ENCODE results near the gene PPFIA3. TPM values are rescaled to one million over a fixed set of nuclear protein-coding genes. Genes with fewer than 3 reads are reported as not detected.

Gene PPFIA3
- total and polyA plus RNA-seq, 2 experiments from 2014 or later, result 30.4 to 32.5 TPM

- TF ChIP-seq CTCF (IDR thresholded peaks at IDR 0.05; ENCODE audit: low read depth, low read length), result no peak
- no peaks in the 10 kb centered on the region for H3K36me3 ChIP-seq
- H3K27ac ChIP-seq, result no peak overlapping the region
Observed at GRCh38 chr19:49080392-49080791, 39.0 kb upstream of the PPFIA3 start.

GRCh38 chr19:49081273-49081672, 38.1 kb upstream of the PPFIA3 start:
- no peak for DNase-seq (ENCODE audit: low read depth in 1 of 2, low spot score in 1 of 2)
- H3K9me3 ChIP-seq (ENCODE audit: low read depth), result no peaks in the 10 kb centered on the region
- no peak for TF ChIP-seq CTCF (IDR thresholded peaks at IDR 0.05; ENCODE audit: low read depth, low read length)
- no peak overlapping the region for H3K4me3 ChIP-seq
- no peaks in the 10 kb centered on the region for H3K27me3 ChIP-seq
- H3K36me3 ChIP-seq, result no peaks in the 10 kb centered on the region
- H3K4me1 ChIP-seq (ENCODE audit: low read depth), result peaks cover under 1% of the 10 kb centered on the region
- H3K27ac ChIP-seq, result no peak overlapping the region

More at GRCh38 chr19:49080392-49080791, 39.0 kb upstream of the PPFIA3 start:
- Histone ChIP-seq H3K9me3 (ENCODE audit: low read depth) (no peaks in the 10 kb centered on the region), H3K4me1 (ENCODE audit: low read depth) (no peaks in the 10 kb centered on the region), H3K4me3 (no peak overlapping the region), H3K27me3 (no peaks in the 10 kb centered on the region)
- DNase-seq (ENCODE audit: low read depth in 1 of 2, low spot score in 1 of 2), result no peak

DNA sequence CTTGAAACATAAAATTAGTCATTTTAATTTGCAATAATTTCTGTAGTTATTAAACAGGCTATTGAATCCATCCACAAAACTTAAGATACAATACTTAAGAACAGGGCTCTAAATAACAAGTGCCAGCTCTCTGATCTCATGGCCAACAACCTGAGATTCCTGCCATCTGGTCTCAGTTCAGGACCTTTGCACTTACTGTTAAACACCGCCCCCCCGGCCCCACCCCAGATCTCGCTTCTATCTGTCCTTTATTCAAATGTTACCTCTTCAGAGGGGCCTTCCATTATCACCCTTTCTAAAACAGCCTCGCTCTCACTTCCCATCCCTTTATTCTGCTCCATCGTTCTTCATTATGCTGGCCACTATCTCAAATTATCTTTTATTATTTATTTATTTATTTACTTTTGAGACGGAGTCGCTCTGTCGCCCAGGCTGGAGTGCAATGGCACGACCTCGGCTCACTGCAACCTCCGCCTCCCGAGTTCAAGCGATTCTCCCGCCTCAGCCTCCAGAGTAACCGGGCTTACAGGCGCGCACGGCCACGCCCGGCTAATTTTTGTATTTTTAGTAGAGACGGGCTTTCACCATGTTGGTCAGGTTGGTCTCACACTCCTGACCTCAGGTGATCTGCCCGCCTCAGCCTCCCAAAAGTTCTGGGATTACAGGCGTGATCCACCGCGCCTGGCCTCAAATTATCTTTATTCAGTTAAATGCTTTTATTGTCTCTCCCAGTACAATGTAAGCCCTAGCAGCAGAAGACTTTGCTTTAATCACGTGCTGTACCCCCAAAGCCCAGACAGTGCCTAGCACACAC, 34.9 kb upstream of the PPFIA3 start:
- no peak for TF ChIP-seq CTCF (IDR thresholded peaks at IDR 0.05; ENCODE audit: low read depth, low read length)
- H3K27me3 ChIP-seq, result no peaks in the 10 kb centered on the region
- H3K4me3 ChIP-seq, result peak overlapping the region; percentile 13
- peaks cover 9% of the 10 kb centered on the region for H3K36me3 ChIP-seq
- peak overlapping the region; percentile 90 for H3K27ac ChIP-seq
- no peak for DNase-seq (ENCODE audit: low read depth in 1 of 2, low spot score in 1 of 2)
- no peaks in the 10 kb centered on the region for H3K9me3 ChIP-seq (ENCODE audit: low read depth)
- H3K4me1 ChIP-seq (ENCODE audit: low read depth), result peaks cover 6% of the 10 kb centered on the region

GRCh38 chr19:49085020-49085867, 34.1 kb upstream of the PPFIA3 start, which contains the start of gene SNRNP70:
Gene SNRNP70 (plus strand): TSS chr19:49085451. CDS start chr19:49086415, 964 bp downstream.
- H3K27me3 ChIP-seq, result no peaks in the 10 kb centered on the region
- H3K9me3 ChIP-seq (ENCODE audit: low read depth), result no peaks in the 10 kb centered on the region
- no peak for TF ChIP-seq CTCF (IDR thresholded peaks at IDR 0.05; ENCODE audit: low read depth, low read length)
- DNase-seq (ENCODE audit: low read depth in 1 of 2, low spot score in 1 of 2), result peak; percentile 100
- peaks cover 6% of the 10 kb centered on the region for H3K4me1 ChIP-seq (ENCODE audit: low read depth)
- peaks cover 15% of the 10 kb centered on the region for H3K36me3 ChIP-seq
- peak within 1 kb of the TSS; percentile 76 for H3K4me3 ChIP-seq
- peak within 1 kb of the TSS; percentile 98 for H3K27ac ChIP-seq

GRCh38 chr19:49085868-49086232, 33.5 kb upstream of the PPFIA3 start:
- no peak for DNase-seq (ENCODE audit: low read depth in 1 of 2, low spot score in 1 of 2)
- Histone ChIP-seq H3K36me3 (peaks cover 21% of the 10 kb centered on the region), H3K27ac (peak overlapping the region; percentile 98), H3K4me3 (peak overlapping the region; percentile 76), H3K4me1 (ENCODE audit: low read depth) (peaks cover 6% of the 10 kb centered on the region), H3K9me3 (ENCODE audit: low read depth) (no peaks in the 10 kb centered on the region), H3K27me3 (no peaks in the 10 kb centered on the region)
- TF ChIP-seq CTCF (IDR thresholded peaks at IDR 0.05; ENCODE audit: low read depth, low read length), result no peak

All from cardiac muscle cell (in vitro differentiated cells and primary cell).